H1 (cell line): ENCODE results near the gene GALNT15. TPM values are rescaled to one million over a fixed set of nuclear protein-coding genes. Genes with fewer than 3 reads are reported as not detected.

Source experiments
- RAD21 ChIP-seq, 2 experiments: IDR thresholded peaks in 1 of 2; conservative IDR thresholded peaks in 1 of 2; 2 replicates each; pipeline ENCODE4 v1.6.1; 2011; ENCODE audit warnings: low read depth in 2 of 2, low read length in 2 of 2, improper control_type of control experiment in 1 of 2, inconsistent platforms in 1 of 2, mild to moderate bottlenecking in 1 of 2, moderate library complexity in 1 of 2
- SIRT6 ChIP-seq: IDR thresholded peaks from one replicate; pipeline ENCODE4 v1.7.1; 2012; ENCODE audit warnings: low read length, inconsistent platforms
- polyA plus RNA-seq, 7 experiments: library from polyadenylated mRNA; depleted of rRNA in 3 of 7; stranded (reverse) in 5 of 7; unstranded in 2 of 7; fragments of >200 nt in 5 of 7; fragments of 200-250 nt in 2 of 7; gene quantifications; 1 replicate in 5 of 7; 2 replicates in 1 of 7; 4 replicates in 1 of 7; pipeline versions ENCODE4 v1.2.1 to v1.2.3, GENCODE V29; 2011 to 2013; ENCODE audit warnings: missing spikeins in 2 of 7, mixed read lengths in 2 of 7
- total RNA-seq: library from RNA; stranded (reverse); fragmentation: NEBNext Ultra II Directional; extraction: Animal tissue kit (Norgen Biotek cat#: 25700); gene quantifications from 2 replicates; pipeline ENCODE4 v1.2.1, GENCODE V29; 2021

Gene GALNT15
- total and polyA plus RNA-seq, 2 of the 8 experiments (the other 6 are each of a cell fraction or from before 2014, with no cell fraction given) = 0.02 TPM; not detected in 1

- TF ChIP-seq RAD21 (IDR thresholded peaks at IDR 0.05 in 1 of 2, conservative IDR thresholded peaks at IDR 0.05 in 1 of 2; ENCODE audit: low read depth in 2 of 2, low read length in 2 of 2) = peak; percentile 60 to 76
- no peak for TF ChIP-seq SIRT6
- TF ChIP-seq, all 59 proteins: peak for 2
These were observed 74.9 kb downstream of the GALNT15 start (continued) for GRCh38 chr3:16249336-16249735.
